H1 (cell line): ENCODE data around the gene CNOT3. TPM values are rescaled to one million over a fixed set of nuclear protein-coding genes. Genes with fewer than 3 reads are reported as not detected.

ENCODE experiments used
- CTCF ChIA-PET: fragments of 300-600 bp; sonication (Branson Sonifier 250); formaldehyde crosslinking; loops from one replicate; lab custom pipeline; 2021; ENCODE audit not compliant: partially characterized antibody; lab: Charles Lee
- POLR2A ChIA-PET: fragments of 300-600 bp; sonication (Branson Sonifier 250); formaldehyde crosslinking; loops from one replicate; lab custom pipeline; 2021; ENCODE audit warnings: inconsistent platforms; ENCODE audit not compliant: partially characterized antibody; lab: Charles Lee
- DNase-seq, 2 experiments: peaks; one replicate each; pipeline versions ENCODE4 v3.0.0 to v3.0.0-alpha.2; 2010 to 2022; ENCODE audit warnings: low spot score in 2 of 2, low read depth in 1 of 2, mixed read lengths in 1 of 2
- FAIRE-seq: peaks from 2 replicates; lab custom pipeline; 2011; peaks lifted over from hg19 to GRCh38; lab: Jason Lieb, UNC
- H2AFZ ChIP-seq: 2 replicates; pipeline ENCODE4 v1.8.1; 2012; ENCODE audit warnings: low read length, inconsistent platforms
- H2AK5ac ChIP-seq: 2 replicates; pipeline ENCODE4 v1.6.1; 2013; ENCODE audit warnings: low read depth, low read length
- H2BK120ac ChIP-seq: replicated peaks from 2 replicates; pipeline ENCODE3; 2013; ENCODE audit warnings: low read depth, low read length, inconsistent platforms
- H2BK12ac ChIP-seq: 2 replicates; pipeline ENCODE4 v1.6.1; 2013; ENCODE audit warnings: low read depth, low read length
- H2BK15ac ChIP-seq: 2 replicates; pipeline ENCODE4 v1.6.1; 2013; ENCODE audit warnings: low read length
- H2BK20ac ChIP-seq: 2 replicates; pipeline ENCODE4 v1.6.1; 2013; ENCODE audit warnings: low read length
- H2BK5ac ChIP-seq: 2 replicates; pipeline ENCODE4 v1.6.1; 2013; ENCODE audit warnings: low read depth, low read length
- H3K14ac ChIP-seq: 2 replicates; pipeline ENCODE4 v1.6.1; 2013; ENCODE audit warnings: inconsistent platforms; ENCODE audit not compliant: insufficient read length
- H3K18ac ChIP-seq: 2 replicates; pipeline ENCODE4 v1.6.1; 2013; ENCODE audit warnings: low read length; ENCODE audit errors: extremely low read depth
- H3K23ac ChIP-seq: 2 replicates; pipeline ENCODE4 v1.6.1; 2013; ENCODE audit warnings: inconsistent platforms; ENCODE audit not compliant: insufficient read length
- H3K23me2 ChIP-seq: 2 replicates; pipeline ENCODE4 v1.6.1; 2013; ENCODE audit warnings: low read depth, low read length
- H3K27ac ChIP-seq: 2 replicates; pipeline ENCODE4 v1.6.1; 2011; ENCODE audit warnings: low read depth, low read length, inconsistent platforms
- H3K27me3 ChIP-seq, 4 experiments: replicated peaks in 1 of 4; 1 replicate in 1 of 4; 2 replicates in 3 of 4; pipeline versions ENCODE4 v1.6.1 to v1.8.1; 2011 to 2013; ENCODE audit warnings: low read length in 3 of 4, mild to moderate bottlenecking in 3 of 4, inconsistent platforms in 2 of 4, mixed read lengths in 2 of 4, moderate library complexity in 1 of 4; ENCODE audit not compliant: control insufficient read depth in 3 of 4, insufficient read depth in 3 of 4; ENCODE audit errors: extremely low read depth in 1 of 4
- H3K36me3 ChIP-seq, 4 experiments: 2 replicates each; pipeline versions ENCODE4 v1.6.1 to v1.8.1; 2011 to 2013; ENCODE audit warnings: mild to moderate bottlenecking in 4 of 4, low read length in 3 of 4, moderate library complexity in 2 of 4, control low read depth in 1 of 4, inconsistent platforms in 1 of 4; ENCODE audit not compliant: insufficient read depth in 4 of 4, control insufficient read depth in 2 of 4
- H3K4ac ChIP-seq: replicated peaks from 2 replicates; pipeline ENCODE3; 2013; ENCODE audit warnings: low read length, low read depth, mixed read lengths, inconsistent platforms; ENCODE audit not compliant: insufficient read length
- H3K4me1 ChIP-seq, 4 experiments: replicated peaks in 1 of 4; 1 replicate in 1 of 4; 2 replicates in 3 of 4; pipeline versions ENCODE4 v1.6.1 to v1.8.1; 2011 to 2013; ENCODE audit warnings: low read length in 3 of 4, inconsistent platforms in 2 of 4, mixed read lengths in 1 of 4; ENCODE audit not compliant: insufficient read depth in 4 of 4, control insufficient read depth in 3 of 4
- H3K4me2 ChIP-seq, 2 experiments: 2 replicates each; pipeline versions ENCODE4 v1.6.1 to v1.8.1; 2011 to 2013; ENCODE audit warnings: low read depth in 2 of 2, low read length in 2 of 2, control low read depth in 1 of 2, inconsistent platforms in 1 of 2, mild to moderate bottlenecking in 1 of 2; ENCODE audit not compliant: insufficient read depth in 1 of 2
- H3K4me3 ChIP-seq, 4 experiments: fragments of 200-600, 300-600 bp in 1 of 4; sonication (generic), shearing (Covaris generic), sonication (Bioruptor Twin) in 1 of 4; 2 replicates each; pipeline versions ENCODE4 v1.5.1 to v1.8.1; 2011 to 2016; ENCODE audit warnings: low read length in 4 of 4, low read depth in 3 of 4, control low read depth in 2 of 4, inconsistent platforms in 2 of 4, mild to moderate bottlenecking in 2 of 4, mixed read lengths in 1 of 4, moderate library complexity in 1 of 4; ENCODE audit not compliant: insufficient read depth in 2 of 4; ENCODE audit errors: extremely low read depth in 1 of 4
- H3K56ac ChIP-seq: replicated peaks from 2 replicates; pipeline ENCODE3; 2013; ENCODE audit warnings: low read depth, mild to moderate bottlenecking, mixed read lengths, low read length, inconsistent platforms; ENCODE audit not compliant: insufficient read length
- H3K79me1 ChIP-seq: 2 replicates; pipeline ENCODE4 v1.6.1; 2013; ENCODE audit warnings: low read depth, low read length, control low read depth
- H3K79me2 ChIP-seq, 2 experiments: 2 replicates each; pipeline versions ENCODE4 v1.6.1 to v1.8.1; 2012 to 2013; ENCODE audit warnings: low read length in 2 of 2, mild to moderate bottlenecking in 2 of 2, inconsistent platforms in 1 of 2; ENCODE audit not compliant: insufficient read depth in 2 of 2, control insufficient read depth in 1 of 2
- H3K9ac ChIP-seq, 4 experiments: replicated peaks in 1 of 4; 1 replicate in 1 of 4; 2 replicates in 3 of 4; pipeline versions ENCODE4 v1.6.1 to v1.8.1; 2011 to 2013; ENCODE audit warnings: low read depth in 3 of 4, low read length in 3 of 4, control low read depth in 2 of 4, mild to moderate bottlenecking in 2 of 4, moderate library complexity in 2 of 4, inconsistent platforms in 1 of 4; ENCODE audit errors: extremely low read depth in 1 of 4
- H3K9me3 ChIP-seq, 2 experiments: 2 replicates each; pipeline versions ENCODE4 v1.6.1 to v1.8.1; 2012 to 2013; ENCODE audit warnings: mild to moderate bottlenecking in 2 of 2, moderate library complexity in 2 of 2, control low read depth in 1 of 2, inconsistent platforms in 1 of 2, low read depth in 1 of 2, low read length in 1 of 2, mixed read lengths in 1 of 2; ENCODE audit not compliant: insufficient read depth in 2 of 2
- H4K20me1 ChIP-seq, 2 experiments: replicated peaks in 1 of 2; 2 replicates each; pipeline versions ENCODE3 to v1.8.1; 2011 to 2013; ENCODE audit warnings: inconsistent platforms in 2 of 2, low read length in 2 of 2, mild to moderate bottlenecking in 1 of 2; ENCODE audit not compliant: insufficient read depth in 2 of 2, control insufficient read depth in 1 of 2
- H4K5ac ChIP-seq: 2 replicates; pipeline ENCODE4 v1.6.1; 2013; ENCODE audit warnings: low read length, low read depth, mixed read lengths, inconsistent platforms; ENCODE audit not compliant: insufficient read length
- H4K8ac ChIP-seq: 2 replicates; pipeline ENCODE4 v1.8.0; 2013; ENCODE audit warnings: mild to moderate bottlenecking, moderate library complexity, low read length, inconsistent platforms; ENCODE audit not compliant: insufficient read depth; ENCODE audit errors: extremely low read depth
- H4K91ac ChIP-seq: replicated peaks from 2 replicates; pipeline ENCODE3; 2013; ENCODE audit warnings: low read length, mixed read lengths, inconsistent platforms; ENCODE audit not compliant: insufficient read length
- CBX5 ChIP-seq: fragments of 300-800, 300-1000 bp; sonication (generic); IDR thresholded peaks from 2 replicates; pipeline ENCODE4 v1.7.1; 2016; ENCODE audit warnings: antibody characterized with exemption, low read length, low read depth
- SAP30 ChIP-seq: fragments of 300-600 bp; sonication (generic); IDR thresholded peaks from 2 replicates; pipeline ENCODE4 v1.7.1; 2012; ENCODE audit warnings: low read length, moderate library complexity, mild to moderate bottlenecking, inconsistent platforms; ENCODE audit not compliant: insufficient read depth, insufficient replicate concordance
- WGBS, 2 experiments: shearing (Covaris generic) in 1 of 2; methylation state at CpG; one replicate each; pipeline versions ENCODE4 v1.1.6 to v1.1.7; 2013 to 2015; ENCODE audit warnings: low lambda C conversion rate in 2 of 2, mixed read lengths in 2 of 2, inconsistent platforms in 1 of 2, low coverage in 1 of 2, missing lambda C conversion rate in 1 of 2; ENCODE audit not compliant: insufficient replicate concordance in 2 of 2, insufficient coverage in 1 of 2, insufficient read length in 1 of 2; ENCODE audit errors: extremely low coverage in 1 of 2, missing lambda C conversion rate in 1 of 2; 5-methylcytosine and 5-hydroxymethylcytosine counted together
- polyA plus RNA-seq, 7 experiments: library from polyadenylated mRNA; depleted of rRNA in 3 of 7; stranded (reverse) in 5 of 7; unstranded in 2 of 7; fragments of >200 nt in 5 of 7; fragments of 200-250 nt in 2 of 7; gene quantifications; 1 replicate in 5 of 7; 2 replicates in 1 of 7; 4 replicates in 1 of 7; pipeline versions ENCODE4 v1.2.1 to v1.2.3, GENCODE V29; 2011 to 2013; ENCODE audit warnings: missing spikeins in 2 of 7, mixed read lengths in 2 of 7
- total RNA-seq: library from RNA; stranded (reverse); fragmentation: NEBNext Ultra II Directional; extraction: Animal tissue kit (Norgen Biotek cat#: 25700); gene quantifications from 2 replicates; pipeline ENCODE4 v1.2.1, GENCODE V29; 2021

Gene CNOT3
- total and polyA plus RNA-seq, 2 of the 8 experiments (the other 6 are each of a cell fraction or from before 2014, with no cell fraction given) = 21.2 to 86.4 TPM

DNA sequence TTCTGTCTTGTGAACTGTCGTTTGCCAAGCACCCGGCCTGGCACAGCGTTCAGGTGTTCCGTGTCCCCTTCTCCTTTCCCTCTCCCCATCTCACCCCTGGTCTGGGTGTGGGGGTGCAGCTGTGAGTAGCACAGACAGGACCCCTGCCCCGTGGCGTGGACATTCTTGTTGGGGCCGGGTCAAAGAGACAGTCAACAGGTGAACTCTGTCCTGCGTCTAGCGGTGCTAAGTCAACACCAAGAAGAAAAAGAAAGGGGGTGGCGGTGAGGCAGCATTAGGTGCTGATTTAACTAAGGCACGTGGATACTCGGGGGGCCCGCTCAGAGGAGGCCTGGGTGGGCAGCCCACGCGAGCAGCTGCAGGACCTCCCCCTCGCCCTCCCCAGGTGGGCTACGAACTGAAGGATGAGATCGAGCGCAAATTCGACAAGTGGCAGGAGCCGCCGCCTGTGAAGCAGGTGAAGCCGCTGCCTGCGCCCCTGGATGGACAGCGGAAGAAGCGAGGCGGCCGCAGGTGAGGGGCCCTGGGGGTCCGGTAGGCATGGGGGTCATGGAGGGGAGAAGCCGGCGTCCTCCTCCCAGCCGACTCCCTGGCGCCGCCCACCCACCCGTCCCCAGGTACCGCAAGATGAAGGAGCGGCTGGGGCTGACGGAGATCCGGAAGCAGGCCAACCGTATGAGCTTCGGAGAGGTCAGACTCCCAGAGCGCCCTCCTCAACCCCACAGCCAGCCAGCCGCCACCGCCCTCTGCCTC is 9.7 kb upstream of the CNOT3 start:
- WGBS, 2 experiments = 85% methylated on average over 18 of the region's 44 CpGs; no CpG with 5 or more reads in 1 of the 2 experiments
- TF ChIP-seq SAP30 = no peak
- no peak for TF ChIP-seq CBX5
- H3K4me1 ChIP-seq = no peaks in the 10 kb centered on the region
- H3K56ac ChIP-seq = no peak overlapping the region
- FAIRE-seq (no peak), DNase-seq (no peak)
- H2BK12ac ChIP-seq = no peak overlapping the region
- H3K14ac ChIP-seq = no peak overlapping the region
- H3K9me3 ChIP-seq = peaks cover 0 to under 1% of the 10 kb centered on the region in 2 experiments; a peak in 1 of 4 replicates
- H3K9ac ChIP-seq = no peak overlapping the region
- H4K91ac ChIP-seq = no peak overlapping the region
- peaks cover 21 to 80% (median 42%) of the 10 kb centered on the region in 4 experiments for H3K36me3 ChIP-seq
- no peak overlapping the region for H2BK15ac ChIP-seq
- no peak overlapping the region for H3K4ac ChIP-seq
- H3K23me2 ChIP-seq = no peaks in the 10 kb centered on the region
- no peak overlapping the region for H2BK5ac ChIP-seq
- no peak overlapping the region for H2AK5ac ChIP-seq
- H2BK20ac ChIP-seq = no peak overlapping the region
- H3K4me3 ChIP-seq = no peak overlapping the region
- no peaks in the 10 kb centered on the region for H3K27me3 ChIP-seq
- ChIA-PET POLR2A (interaction anchor here (2.9 to 5.0 kb wide), 2 partner anchors 10 to 13 kb away, joined by 13 to 40 read pairs; partner anchors contain the start of genes PRPF31 and TFPT), CTCF (no interaction called here)
- no peak overlapping the region for H4K8ac ChIP-seq
- H3K79me2 ChIP-seq = no peaks in the 10 kb centered on the region
- no peak overlapping the region for H3K23ac ChIP-seq
- H3K27ac ChIP-seq = no peak overlapping the region
- H3K79me1 ChIP-seq = no peaks in the 10 kb centered on the region
- no peak overlapping the region for H3K18ac ChIP-seq
- H3K4me2 ChIP-seq = no peak overlapping the region
- H4K5ac ChIP-seq = no peak overlapping the region
- no peak overlapping the region for H2AFZ ChIP-seq
- H4K20me1 ChIP-seq = peaks cover 0 to 9% of the 10 kb centered on the region in 2 experiments
- H2BK120ac ChIP-seq = no peak overlapping the region
